Thyroid gland (tissue), 4 donors: ENCODE results near the gene PRSS33. TPM values are rescaled to one million over a fixed set of nuclear protein-coding genes. Genes with fewer than 3 reads are reported as not detected.

Experiments
- DNase-seq, 2 donors: peaks; one replicate each; pipeline ENCODE4 v3.0.0-alpha.2; 2019
- H3K27ac ChIP-seq, 3 donors: fragments of 200-600 bp; sonication (generic); 1 replicate in 2 of 3; 2 replicates in 1 of 3; pipeline ENCODE4 v1.5.1; 2016 to 2019; ENCODE audit warnings: mild to moderate bottlenecking in 1 of 3, moderate library complexity in 1 of 3
- H3K27me3 ChIP-seq: fragments of 200-600 bp; sonication (generic); one replicate; pipeline ENCODE4 v1.5.1; 2019
- H3K36me3 ChIP-seq, 2 donors: fragments of 200-600 bp; sonication (generic); one replicate each; pipeline ENCODE4 v1.5.1; 2016 to 2019
- H3K4me1 ChIP-seq, 2 donors: fragments of 200-600 bp; sonication (generic); one replicate each; pipeline ENCODE4 v1.5.1; 2017 to 2019
- H3K4me3 ChIP-seq, 3 donors: fragments of 200-600 bp; sonication (generic); replicated peaks in 1 of 3; 1 replicate in 2 of 3; 2 replicates in 1 of 3; pipeline ENCODE4 v1.5.1; 2016; ENCODE audit warnings: mild to moderate bottlenecking in 1 of 3
- H3K9me3 ChIP-seq: fragments of 200-600 bp; sonication (generic); one replicate; pipeline ENCODE4 v1.5.1; 2017
- CTCF ChIP-seq, 6 experiments: fragments of 200-600 bp in 3 of 6; fragments of 450-650 bp in 3 of 6; sonication (generic) in 3 of 6; IDR thresholded peaks; one replicate each; pipeline ENCODE4 v1.5.1; 2016 to 2019; ENCODE audit warnings: antibody characterized with exemption in 6 of 6, mild to moderate bottlenecking in 2 of 6, inconsistent platforms in 1 of 6, moderate library complexity in 1 of 6
- POLR2A ChIP-seq, 2 donors: fragments of 450-650 bp; IDR thresholded peaks; one replicate each; pipeline ENCODE4 v1.6.1; 2017; ENCODE audit warnings: antibody characterized with exemption in 2 of 2, mild to moderate bottlenecking in 2 of 2, moderate library complexity in 1 of 2
- WGBS, 2 donors: methylation state at CpG; one replicate each; pipeline ENCODE4 v1.1.5; 2017; 5-methylcytosine and 5-hydroxymethylcytosine counted together
- intact Hi-C: fragments of 100-400 bp; cut with DNase I; formaldehyde crosslinking; loops from one replicate; pipeline ENCODE4 v1.15.1; 2023
- total RNA-seq, 4 donors: library from RNA; depleted of rRNA; stranded (reverse); fragments of >200 nt; gene quantifications; one replicate each; pipeline ENCODE4 v1.2.3, GENCODE V29; 2016

Gene PRSS33
- total RNA-seq, 4 donors from 2014 or later: not detected

DNA sequence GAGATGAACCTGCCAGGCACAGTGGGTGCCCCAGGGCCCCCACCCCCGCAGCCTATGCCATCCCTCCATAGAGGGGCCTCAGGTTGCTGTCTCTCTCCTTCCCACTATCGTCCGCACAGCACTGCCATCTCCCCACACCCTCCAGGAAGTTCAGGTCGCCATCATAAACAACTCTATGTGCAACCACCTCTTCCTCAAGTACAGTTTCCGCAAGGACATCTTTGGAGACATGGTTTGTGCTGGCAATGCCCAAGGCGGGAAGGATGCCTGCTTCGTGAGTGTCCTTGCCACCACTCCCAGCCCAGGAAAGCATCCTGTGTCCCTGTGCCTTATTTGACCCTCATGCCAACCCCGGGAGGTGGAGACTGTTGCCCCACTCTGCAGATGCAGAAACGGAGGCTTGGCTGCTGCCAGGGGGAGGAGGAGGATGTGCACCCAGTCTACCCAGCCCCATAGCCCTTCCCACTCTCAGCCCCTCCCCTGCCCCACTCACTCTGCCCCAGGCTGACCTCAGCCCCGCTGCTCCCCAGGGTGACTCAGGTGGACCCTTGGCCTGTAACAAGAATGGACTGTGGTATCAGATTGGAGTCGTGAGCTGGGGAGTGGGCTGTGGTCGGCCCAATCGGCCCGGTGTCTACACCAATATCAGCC lies 33.6 kb upstream of the PRSS33 start:
- Histone ChIP-seq H3K4me3 (no peak overlapping the region), H3K9me3 (no peaks in the 10 kb centered on the region), H3K4me1 (no peaks in the 10 kb centered on the region), H3K27ac (no peak overlapping the region), H3K36me3 (no peaks in the 10 kb centered on the region), H3K27me3 (no peaks in the 10 kb centered on the region)
- intact Hi-C loops: no loop called here
- WGBS, 2 donors: 67 to 75% methylated on average over 10 to 13 of the region's 14 CpGs
- TF ChIP-seq CTCF (IDR thresholded peaks at IDR 0.05): no peak
- TF ChIP-seq POLR2A (IDR thresholded peaks at IDR 0.05): no peak
- no peak for DNase-seq

DNA sequence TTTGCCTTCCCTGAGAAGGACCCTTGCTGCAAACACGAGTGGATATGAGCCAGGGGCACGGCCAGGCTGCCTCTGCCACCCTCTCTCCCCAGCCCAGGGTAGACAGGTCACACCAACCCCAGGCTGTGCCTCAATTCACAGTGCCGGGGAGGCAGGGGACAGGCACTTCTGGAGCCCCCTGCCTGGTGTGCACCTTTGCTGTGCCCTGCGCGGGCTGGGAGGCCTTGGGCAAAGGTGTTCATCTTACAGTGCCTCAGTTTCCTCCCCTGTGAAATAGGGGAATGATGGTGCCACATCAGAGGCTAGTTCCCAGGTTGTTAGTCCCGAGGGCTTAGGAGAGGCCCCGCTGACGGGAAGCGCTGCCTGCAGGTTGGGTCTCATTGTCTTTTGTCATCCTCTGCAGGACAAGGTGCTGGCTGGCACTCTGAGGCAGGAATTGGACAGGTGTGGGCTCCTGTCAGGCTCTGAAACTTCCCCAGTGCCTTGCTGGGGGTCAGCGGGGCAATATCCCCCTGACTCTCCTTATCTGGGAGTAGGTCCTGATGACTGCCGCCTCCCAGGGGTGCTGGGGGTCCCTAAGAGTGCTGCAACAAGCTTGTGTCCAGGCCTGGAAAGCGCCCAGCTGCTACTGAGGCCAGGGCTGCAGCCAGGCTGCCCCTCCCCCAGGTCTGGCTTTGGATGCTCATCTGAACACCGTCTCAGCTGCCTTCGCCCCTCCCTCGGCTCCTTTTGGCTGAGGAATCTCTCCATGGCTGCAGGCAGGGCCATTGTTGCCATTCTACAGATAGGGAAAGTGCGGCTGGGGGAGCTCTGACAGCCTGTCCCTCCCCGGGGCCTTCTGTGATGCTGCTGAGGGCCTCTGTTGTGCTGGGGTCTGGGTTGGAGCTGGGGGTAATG lies 32.8 kb upstream of the PRSS33 start:
- no peak for DNase-seq

DNA sequence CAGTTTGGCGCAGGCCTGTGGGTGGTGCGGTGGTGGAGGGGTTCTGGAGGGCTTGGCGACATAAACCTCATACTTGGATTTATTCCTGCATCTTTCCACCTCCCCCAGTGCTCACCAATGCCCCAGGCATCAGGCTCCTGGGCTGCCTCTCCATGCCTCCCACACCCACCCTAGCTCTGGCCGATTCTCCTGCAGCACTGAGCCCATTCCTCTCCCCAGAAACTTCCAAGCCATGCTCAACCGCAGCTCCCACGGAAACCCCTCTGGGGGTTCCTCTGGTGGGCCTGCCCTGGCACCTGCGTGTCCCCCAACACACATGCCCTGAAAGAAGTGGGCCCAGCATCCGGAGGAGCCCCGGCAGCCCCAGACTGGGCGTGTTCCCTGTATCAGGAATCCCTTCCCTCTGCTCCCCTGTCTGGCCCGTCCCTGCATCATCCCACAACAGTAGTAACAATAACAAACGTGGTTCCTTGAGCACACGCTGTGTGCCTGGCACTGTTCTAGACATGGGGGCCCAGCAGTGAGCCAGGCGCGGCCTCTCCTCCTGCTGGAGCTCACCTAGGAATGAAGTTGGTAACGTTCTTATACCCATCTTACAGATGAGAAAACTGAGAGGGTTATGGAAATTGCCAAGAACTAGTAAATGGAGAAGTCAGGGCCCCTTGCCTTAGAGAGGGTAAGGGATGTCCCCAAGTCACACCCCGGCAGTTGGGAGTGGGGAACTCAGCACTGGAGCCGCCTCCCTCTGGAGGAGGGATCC lies 32.0 kb upstream of the PRSS33 start:
- H3K27ac ChIP-seq: no peak overlapping the region
- H3K4me3 ChIP-seq: no peak overlapping the region
- 85 to 86% methylated on average over 10 to 18 of the region's 18 CpGs for WGBS, 2 donors
- H3K36me3 ChIP-seq: no peaks in the 10 kb centered on the region
- DNase-seq: no peak
- no peaks in the 10 kb centered on the region for H3K27me3 ChIP-seq
- H3K4me1 ChIP-seq: no peaks in the 10 kb centered on the region
- no peaks in the 10 kb centered on the region for H3K9me3 ChIP-seq
- no peak for TF ChIP-seq CTCF (IDR thresholded peaks at IDR 0.05)
- no peak for TF ChIP-seq POLR2A (IDR thresholded peaks at IDR 0.05)
- intact Hi-C loops: no loop called here

More for the DNA sequence above, 32.8 kb upstream of the PRSS33 start:
- Histone ChIP-seq H3K27me3 (no peaks in the 10 kb centered on the region), H3K36me3 (no peaks in the 10 kb centered on the region), H3K9me3 (no peaks in the 10 kb centered on the region), H3K4me3 (no peak overlapping the region), H3K4me1 (no peaks in the 10 kb centered on the region), H3K27ac (no peak overlapping the region)
- intact Hi-C loops: no loop called here
- no peak for TF ChIP-seq POLR2A (IDR thresholded peaks at IDR 0.05)
- WGBS, 2 donors: 67 to 69% methylated on average over 9 to 10 of the region's 17 CpGs

DNA sequence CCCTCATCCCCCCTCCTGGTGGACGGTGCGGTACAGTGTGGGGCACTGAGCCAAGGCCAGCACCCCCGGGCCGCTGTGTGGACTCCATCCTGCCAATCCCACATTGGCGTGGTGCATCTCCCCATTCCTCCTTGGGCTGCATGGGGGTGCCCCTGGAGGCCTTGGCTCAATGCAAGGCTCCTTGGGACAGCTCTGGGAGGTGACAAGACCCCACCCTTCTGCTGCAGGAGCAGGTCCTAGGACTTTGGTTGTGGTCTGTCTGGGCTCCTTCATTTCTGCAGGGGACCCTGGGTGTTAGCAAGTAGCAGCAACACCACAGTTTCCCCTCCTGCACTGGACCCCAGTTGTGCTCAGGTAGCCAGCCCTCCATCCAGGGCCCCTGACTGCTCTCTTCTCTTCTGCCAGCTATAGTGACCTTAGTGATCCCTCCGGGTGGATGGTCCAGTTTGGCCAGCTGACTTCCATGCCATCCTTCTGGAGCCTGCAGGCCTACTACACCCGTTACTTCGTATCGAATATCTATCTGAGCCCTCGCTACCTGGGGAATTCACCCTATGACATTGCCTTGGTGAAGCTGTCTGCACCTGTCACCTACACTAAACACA lies 31.0 kb upstream of the PRSS33 start:
- H3K27ac ChIP-seq: no peak overlapping the region
- H3K36me3 ChIP-seq: no peaks in the 10 kb centered on the region
- intact Hi-C loops: no loop called here
- no peaks in the 10 kb centered on the region for H3K9me3 ChIP-seq
- no peak overlapping the region for H3K4me3 ChIP-seq
- DNase-seq: no peak
- H3K4me1 ChIP-seq: no peaks in the 10 kb centered on the region
- WGBS, 2 donors: 82 to 84% methylated on average over 10 of the region's 10 CpGs
- TF ChIP-seq CTCF (IDR thresholded peaks at IDR 0.05) (no peak), POLR2A (IDR thresholded peaks at IDR 0.05) (no peak)
- H3K27me3 ChIP-seq: no peaks in the 10 kb centered on the region
